Muscle of leg (tissue), 11 donors: Measurements from ENCODE around the gene MAP3K12. TPM values are rescaled to one million over a fixed set of nuclear protein-coding genes. Genes with fewer than 3 reads are reported as not detected.
"Not testable (repeated sequence)": the region's sequence is repeated elsewhere in the genome, so short reads cannot be mapped to it uniquely, and the experiment has no call there.

Experiments
- DNase-seq: peaks from one replicate; pipeline ENCODE4 v3.0.0; 2013
- H3K27ac ChIP-seq: one replicate; pipeline ENCODE4 v1.5.1; 2013; ENCODE audit warnings: mild to moderate bottlenecking, low read length, control low read depth
- H3K27me3 ChIP-seq: one replicate; pipeline ENCODE4 v1.6.1; 2013; ENCODE audit warnings: low read length; ENCODE audit not compliant: control insufficient read depth, insufficient read depth
- H3K36me3 ChIP-seq: one replicate; pipeline ENCODE4 v1.6.1; 2013; ENCODE audit warnings: low read length; ENCODE audit not compliant: control insufficient read depth, insufficient read depth
- H3K4me1 ChIP-seq: one replicate; pipeline ENCODE4 v1.6.1; 2013; ENCODE audit warnings: low read length; ENCODE audit not compliant: control insufficient read depth, insufficient read depth
- H3K4me3 ChIP-seq: one replicate; pipeline ENCODE4 v1.5.1; 2013; ENCODE audit warnings: low read length, control low read depth
- H3K9me3 ChIP-seq: replicated peaks from 2 replicates; pipeline ENCODE4 v1.6.1; 2013; ENCODE audit warnings: low read depth, low read length; ENCODE audit not compliant: control insufficient read depth
- WGBS: methylation state at CpG from one replicate; pipeline ENCODE4 v1.1.5; 2013; ENCODE audit warnings: missing lambda C conversion rate; ENCODE audit not compliant: insufficient coverage; 5-methylcytosine and 5-hydroxymethylcytosine counted together
- polyA plus RNA-seq, 8 donors: library from polyadenylated mRNA; unstranded; fragments of 120-200 nt; gene quantifications; one replicate each; pipeline versions ENCODE4 v1.2.1 to v1.2.3, GENCODE V29; 2013; ENCODE audit warnings: inconsistent platforms in 1 of 8, low replicate concordance in 1 of 8; ENCODE audit not compliant: insufficient read length in 8 of 8, insufficient read depth in 1 of 8
- total RNA-seq: library from RNA; stranded (reverse); fragments of 120-200 nt; gene quantifications from one replicate; pipeline ENCODE4 v1.2.4, GENCODE V29; 2013

Gene MAP3K12
- total and polyA plus RNA-seq, 9 donors = 12.1 to 19.7 (median 14.7) TPM

- peaks cover 2% of the 10 kb centered on the region for H3K4me1 ChIP-seq
- H3K27ac ChIP-seq = no peak overlapping the region
- H3K4me3 ChIP-seq = no peak overlapping the region
- H3K36me3 ChIP-seq = peaks cover 87% of the 10 kb centered on the region
- H3K27me3 ChIP-seq = no peaks in the 10 kb centered on the region
- WGBS = 64% methylated on average over 10 of the region's 18 CpGs
- H3K9me3 ChIP-seq = no peaks in the 10 kb centered on the region
- no peak for DNase-seq
These were observed 16.6 kb downstream of the MAP3K12 start for GRCh38 chr12:53482626-53483168.

- peaks cover 82% of the 10 kb centered on the region for H3K36me3 ChIP-seq
- DNase-seq = no peak
- H3K27me3 ChIP-seq = no peaks in the 10 kb centered on the region
- H3K4me3 ChIP-seq = no peak overlapping the region
- WGBS = 85% methylated on average over 3 of the region's 9 CpGs
- H3K9me3 ChIP-seq = no peaks in the 10 kb centered on the region
- H3K4me1 ChIP-seq = peaks cover 2% of the 10 kb centered on the region
- no peak overlapping the region for H3K27ac ChIP-seq
These were observed 17.2 kb downstream of the MAP3K12 start for GRCh38 chr12:53481939-53482586.

GRCh38 chr12:53481458-53481857 lies 17.8 kb downstream of the MAP3K12 start:
- H3K36me3 ChIP-seq = peaks cover 82% of the 10 kb centered on the region
- not testable (repeated sequence) for H3K4me1 ChIP-seq, H3K27me3 ChIP-seq, DNase-seq, H3K4me3 ChIP-seq, H3K27ac ChIP-seq, H3K9me3 ChIP-seq
- WGBS = 43% methylated on average over 5 of the region's 6 CpGs

GRCh38 chr12:53480491-53481442 lies 18.5 kb downstream of the MAP3K12 start:
- Histone ChIP-seq H3K9me3 (no peaks in the 10 kb centered on the region), H3K27me3 (no peaks in the 10 kb centered on the region), H3K4me3 (no peak overlapping the region), H3K4me1 (peaks cover 2% of the 10 kb centered on the region), H3K27ac (no peak overlapping the region), H3K36me3 (peaks cover 80% of the 10 kb centered on the region)
- WGBS = 90% methylated on average over 2 of the region's 12 CpGs
- DNase-seq = no peak

GRCh38 chr12:53479331-53479730 lies 19.9 kb downstream of the MAP3K12 start:
- Histone ChIP-seq H3K27me3 (no peaks in the 10 kb centered on the region), H3K27ac (no peak overlapping the region), H3K4me1 (peaks cover 2% of the 10 kb centered on the region), H3K36me3 (peaks cover 80% of the 10 kb centered on the region), H3K9me3 (no peaks in the 10 kb centered on the region), H3K4me3 (no peak overlapping the region)
- WGBS = no CpG with 5 or more reads among the region's 5 CpGs
- DNase-seq = no peak

GRCh38 chr12:53478865-53479264 lies 20.4 kb downstream of the MAP3K12 start:
- WGBS = no CpG with 5 or more reads among the region's 1 CpG
- Histone ChIP-seq H3K9me3 (no peaks in the 10 kb centered on the region), H3K27me3 (no peaks in the 10 kb centered on the region), H3K4me3 (no peak overlapping the region), H3K36me3 (peaks cover 79% of the 10 kb centered on the region), H3K27ac (peak overlapping the region; percentile 39), H3K4me1 (peaks cover 2% of the 10 kb centered on the region)
- DNase-seq = no peak

GRCh38 chr12:53476769-53477209 lies 22.5 kb downstream of the MAP3K12 start:
- no peaks in the 10 kb centered on the region for H3K9me3 ChIP-seq
- peaks cover 2% of the 10 kb centered on the region for H3K4me1 ChIP-seq
- H3K27ac ChIP-seq = no peak overlapping the region
- peaks cover 70% of the 10 kb centered on the region for H3K36me3 ChIP-seq
- DNase-seq = no peak
- no peaks in the 10 kb centered on the region for H3K27me3 ChIP-seq
- no peak overlapping the region for H3K4me3 ChIP-seq
- WGBS = 80% methylated on average over 2 of the region's 2 CpGs

GRCh38 chr12:53474819-53475218 lies 24.4 kb downstream of the MAP3K12 start:
- 68% methylated on average over 10 of the region's 13 CpGs for WGBS
- no peaks in the 10 kb centered on the region for H3K27me3 ChIP-seq
- DNase-seq = no peak
- H3K4me1 ChIP-seq = no peaks in the 10 kb centered on the region
- no peaks in the 10 kb centered on the region for H3K9me3 ChIP-seq
- no peak overlapping the region for H3K4me3 ChIP-seq
- peaks cover 73% of the 10 kb centered on the region for H3K36me3 ChIP-seq
- no peak overlapping the region for H3K27ac ChIP-seq

- no peak for DNase-seq
- WGBS = no CpG with 5 or more reads among the region's 2 CpGs
- H3K4me3 ChIP-seq = no peak overlapping the region
- no peak overlapping the region for H3K27ac ChIP-seq
- H3K27me3 ChIP-seq = no peaks in the 10 kb centered on the region
- H3K36me3 ChIP-seq = peaks cover 75% of the 10 kb centered on the region
- no peaks in the 10 kb centered on the region for H3K4me1 ChIP-seq
- no peaks in the 10 kb centered on the region for H3K9me3 ChIP-seq
These were observed 25.2 kb downstream of the MAP3K12 start for GRCh38 chr12:53474077-53474476.

GRCh38 chr12:53472056-53472582 lies 27.1 kb downstream of the MAP3K12 start:
- Histone ChIP-seq H3K27me3 (no peaks in the 10 kb centered on the region), H3K27ac (no peak overlapping the region), H3K4me1 (no peaks in the 10 kb centered on the region), H3K36me3 (peaks cover 82% of the 10 kb centered on the region), H3K9me3 (no peaks in the 10 kb centered on the region), H3K4me3 (no peak overlapping the region)
- no peak for DNase-seq
- no CpG with 5 or more reads among the region's 1 CpG for WGBS
